Measurements from ENCODE around the gene TMEM150A.

GRCh38 chr2:85577386-85578242 lies 24.9 kb downstream of the TMEM150A start, which contains the start of gene VAMP8:
- TF ChIP-seq, protein P1, sequence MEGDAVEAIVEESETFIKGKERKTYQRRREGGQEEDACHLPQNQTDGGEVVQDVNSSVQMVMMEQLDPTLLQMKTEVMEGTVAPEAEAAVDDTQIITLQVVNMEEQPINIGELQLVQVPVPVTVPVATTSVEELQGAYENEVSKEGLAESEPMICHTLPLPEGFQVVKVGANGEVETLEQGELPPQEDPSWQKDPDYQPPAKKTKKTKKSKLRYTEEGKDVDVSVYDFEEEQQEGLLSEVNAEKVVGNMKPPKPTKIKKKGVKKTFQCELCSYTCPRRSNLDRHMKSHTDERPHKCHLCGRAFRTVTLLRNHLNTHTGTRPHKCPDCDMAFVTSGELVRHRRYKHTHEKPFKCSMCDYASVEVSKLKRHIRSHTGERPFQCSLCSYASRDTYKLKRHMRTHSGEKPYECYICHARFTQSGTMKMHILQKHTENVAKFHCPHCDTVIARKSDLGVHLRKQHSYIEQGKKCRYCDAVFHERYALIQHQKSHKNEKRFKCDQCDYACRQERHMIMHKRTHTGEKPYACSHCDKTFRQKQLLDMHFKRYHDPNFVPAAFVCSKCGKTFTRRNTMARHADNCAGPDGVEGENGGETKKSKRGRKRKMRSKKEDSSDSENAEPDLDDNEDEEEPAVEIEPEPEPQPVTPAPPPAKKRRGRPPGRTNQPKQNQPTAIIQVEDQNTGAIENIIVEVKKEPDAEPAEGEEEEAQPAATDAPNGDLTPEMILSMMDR (IDR thresholded peaks at IDR 0.05; ENCODE audit: low read depth, low read length, poor library complexity, severe bottlenecking) = no peak
- no peak for TF ChIP-seq EZH2phosphoT487 (IDR thresholded peaks at IDR 0.05; ENCODE audit: borderline replicate concordance, low read length)

All from DOHH2 (cell line).